Neural cell (in vitro differentiated cells): Measurements from ENCODE around the gene COQ4.

Experiments
- EZH2 ChIP-seq: fragments of 200-600, 300-800 bp; shearing (Covaris generic), sonication (generic); IDR thresholded peaks from 2 replicates; pipeline ENCODE4 v1.6.1; 2014; ENCODE audit warnings: antibody characterized with exemption, low read length, borderline replicate concordance, mild to moderate bottlenecking; ENCODE audit not compliant: insufficient read depth, poor library complexity, severe bottlenecking
- POLR2AphosphoS5 ChIP-seq: IDR thresholded peaks from 2 replicates; pipeline ENCODE4 v1.6.1; 2012
- TF ChIP-seq, protein P1 (sequence below): IDR thresholded peaks from 2 replicates; pipeline ENCODE4 v1.6.1; 2012; ENCODE audit warnings: borderline replicate concordance
- TF ChIP-seq, protein P2 (sequence below): fragments of 450-650 bp; IDR thresholded peaks from 2 replicates; pipeline ENCODE4 v1.5.1; 2014; ENCODE audit warnings: antibody characterized with exemption, mild to moderate bottlenecking, moderate library complexity; ENCODE audit not compliant: poor library complexity, severe bottlenecking

DNA sequence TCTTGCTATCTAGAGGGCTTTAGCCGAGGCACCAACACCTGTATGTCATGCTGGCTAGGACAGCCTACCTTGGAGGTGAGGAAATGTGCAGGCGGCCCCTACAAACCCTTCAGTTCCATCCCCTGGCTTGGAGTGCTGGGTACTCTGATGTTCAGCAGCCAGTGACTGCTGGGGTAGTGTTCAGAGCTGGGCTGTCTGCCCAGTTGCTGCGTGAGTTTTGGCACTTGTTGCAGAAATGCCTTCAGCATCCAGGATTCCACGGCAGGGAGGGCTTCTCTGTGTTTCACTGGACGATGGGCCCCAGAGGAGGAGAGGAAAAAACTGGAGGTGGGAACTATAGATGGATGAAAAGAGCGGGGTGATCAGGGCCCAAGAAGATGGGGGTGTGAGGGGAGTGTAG is 36.2 kb upstream of the COQ4 start:
- TF ChIP-seq EZH2 (no peak), POLR2AphosphoS5 (no peak)
- TF ChIP-seq, protein P1, sequence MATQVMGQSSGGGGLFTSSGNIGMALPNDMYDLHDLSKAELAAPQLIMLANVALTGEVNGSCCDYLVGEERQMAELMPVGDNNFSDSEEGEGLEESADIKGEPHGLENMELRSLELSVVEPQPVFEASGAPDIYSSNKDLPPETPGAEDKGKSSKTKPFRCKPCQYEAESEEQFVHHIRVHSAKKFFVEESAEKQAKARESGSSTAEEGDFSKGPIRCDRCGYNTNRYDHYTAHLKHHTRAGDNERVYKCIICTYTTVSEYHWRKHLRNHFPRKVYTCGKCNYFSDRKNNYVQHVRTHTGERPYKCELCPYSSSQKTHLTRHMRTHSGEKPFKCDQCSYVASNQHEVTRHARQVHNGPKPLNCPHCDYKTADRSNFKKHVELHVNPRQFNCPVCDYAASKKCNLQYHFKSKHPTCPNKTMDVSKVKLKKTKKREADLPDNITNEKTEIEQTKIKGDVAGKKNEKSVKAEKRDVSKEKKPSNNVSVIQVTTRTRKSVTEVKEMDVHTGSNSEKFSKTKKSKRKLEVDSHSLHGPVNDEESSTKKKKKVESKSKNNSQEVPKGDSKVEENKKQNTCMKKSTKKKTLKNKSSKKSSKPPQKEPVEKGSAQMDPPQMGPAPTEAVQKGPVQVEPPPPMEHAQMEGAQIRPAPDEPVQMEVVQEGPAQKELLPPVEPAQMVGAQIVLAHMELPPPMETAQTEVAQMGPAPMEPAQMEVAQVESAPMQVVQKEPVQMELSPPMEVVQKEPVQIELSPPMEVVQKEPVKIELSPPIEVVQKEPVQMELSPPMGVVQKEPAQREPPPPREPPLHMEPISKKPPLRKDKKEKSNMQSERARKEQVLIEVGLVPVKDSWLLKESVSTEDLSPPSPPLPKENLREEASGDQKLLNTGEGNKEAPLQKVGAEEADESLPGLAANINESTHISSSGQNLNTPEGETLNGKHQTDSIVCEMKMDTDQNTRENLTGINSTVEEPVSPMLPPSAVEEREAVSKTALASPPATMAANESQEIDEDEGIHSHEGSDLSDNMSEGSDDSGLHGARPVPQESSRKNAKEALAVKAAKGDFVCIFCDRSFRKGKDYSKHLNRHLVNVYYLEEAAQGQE = no peak
- TF ChIP-seq, protein P2, sequence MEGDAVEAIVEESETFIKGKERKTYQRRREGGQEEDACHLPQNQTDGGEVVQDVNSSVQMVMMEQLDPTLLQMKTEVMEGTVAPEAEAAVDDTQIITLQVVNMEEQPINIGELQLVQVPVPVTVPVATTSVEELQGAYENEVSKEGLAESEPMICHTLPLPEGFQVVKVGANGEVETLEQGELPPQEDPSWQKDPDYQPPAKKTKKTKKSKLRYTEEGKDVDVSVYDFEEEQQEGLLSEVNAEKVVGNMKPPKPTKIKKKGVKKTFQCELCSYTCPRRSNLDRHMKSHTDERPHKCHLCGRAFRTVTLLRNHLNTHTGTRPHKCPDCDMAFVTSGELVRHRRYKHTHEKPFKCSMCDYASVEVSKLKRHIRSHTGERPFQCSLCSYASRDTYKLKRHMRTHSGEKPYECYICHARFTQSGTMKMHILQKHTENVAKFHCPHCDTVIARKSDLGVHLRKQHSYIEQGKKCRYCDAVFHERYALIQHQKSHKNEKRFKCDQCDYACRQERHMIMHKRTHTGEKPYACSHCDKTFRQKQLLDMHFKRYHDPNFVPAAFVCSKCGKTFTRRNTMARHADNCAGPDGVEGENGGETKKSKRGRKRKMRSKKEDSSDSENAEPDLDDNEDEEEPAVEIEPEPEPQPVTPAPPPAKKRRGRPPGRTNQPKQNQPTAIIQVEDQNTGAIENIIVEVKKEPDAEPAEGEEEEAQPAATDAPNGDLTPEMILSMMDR = no peak
